K562 (cell line): Measurements from ENCODE around the gene LINGO3. TPM values are rescaled to one million over a fixed set of nuclear protein-coding genes. Genes with fewer than 3 reads are reported as not detected.

Source experiments
- ATF2 ChIP-seq: sonication (generic); formaldehyde crosslinking; IDR thresholded peaks from 2 replicates; pipeline ENCODE4 v1.8.1; 2022; ENCODE audit warnings: missing genetic modification reagents
- BCLAF1 ChIP-seq, 2 experiments: fragments of 450-650 bp in 1 of 2; IDR thresholded peaks; 2 replicates each; pipeline ENCODE4 v1.6.1; 2011 to 2017; ENCODE audit warnings: low read depth in 2 of 2, antibody characterized with exemption in 1 of 2, borderline replicate concordance in 1 of 2, low read length in 1 of 2, mild to moderate bottlenecking in 1 of 2, mixed read lengths in 1 of 2; ENCODE audit not compliant: control insufficient read depth in 1 of 2
- BCOR ChIP-seq: fragments of 450-650 bp; IDR thresholded peaks from 2 replicates; pipeline ENCODE4 v1.6.1; 2016
- CCNT2 ChIP-seq: IDR thresholded peaks from 2 replicates; pipeline ENCODE4 v1.6.1; 2011; ENCODE audit warnings: borderline replicate concordance, low read depth, mild to moderate bottlenecking, moderate library complexity, mixed read lengths, low read length; ENCODE audit not compliant: insufficient read length; ENCODE audit errors: extremely low read depth
- CHD4 ChIP-seq: fragments of 200-600 bp; sonication (generic); IDR thresholded peaks from 3 replicates; pipeline ENCODE4 v1.6.1; 2012; ENCODE audit warnings: low read depth, mild to moderate bottlenecking, mixed read lengths, low read length, inconsistent platforms; ENCODE audit not compliant: insufficient read depth, insufficient replicate concordance, poor library complexity, severe bottlenecking
- CTCFL ChIP-seq: IDR thresholded peaks from 2 replicates; pipeline ENCODE4 v1.6.1; 2011; ENCODE audit warnings: borderline replicate concordance, low read depth, mild to moderate bottlenecking, moderate library complexity, low read length; ENCODE audit not compliant: insufficient read depth, poor library complexity, severe bottlenecking
- FOXK2 ChIP-seq, 2 experiments: fragments of 450-650 bp; IDR thresholded peaks in 1 of 2; conservative IDR thresholded peaks in 1 of 2; 2 replicates each; pipeline ENCODE4 v1.6.1; 2016; ENCODE audit warnings: low read depth in 2 of 2, mild to moderate bottlenecking in 1 of 2
- KAT2B ChIP-seq: IDR thresholded peaks from one replicate; pipeline ENCODE4 v1.6.1; 2012; ENCODE audit warnings: low read depth, mild to moderate bottlenecking, control low read depth, inconsistent platforms, low read length, moderate library complexity
- PHF20 ChIP-seq: fragments of 450-650 bp; IDR thresholded peaks from 2 replicates; pipeline ENCODE4 v1.6.1; 2018; ENCODE audit not compliant: partially characterized antibody
- SRF ChIP-seq, 2 experiments: fragments of 250-450, 450-650 bp in 1 of 2; sonication (Bioruptor Pico) in 1 of 2; sonication (generic) in 1 of 2; formaldehyde crosslinking; IDR thresholded peaks; 2 replicates each; pipeline versions ENCODE4 v1.5.0 to v1.5.1; 2020 to 2022; ENCODE audit warnings: mild to moderate bottlenecking in 1 of 2, missing genetic modification reagents in 1 of 2
- STAT5B ChIP-seq: fragments of 250-450 bp; sonication (Bioruptor Pico); IDR thresholded peaks from 2 replicates; pipeline ENCODE4 v1.8.0; 2021; ENCODE audit warnings: mild to moderate bottlenecking, inconsistent platforms
- TSC22D4 ChIP-seq: fragments of 450-650 bp; IDR thresholded peaks from 2 replicates; pipeline ENCODE4 v1.6.1; 2016; ENCODE audit warnings: missing genetic modification characterization, missing biosample characterization, control low read depth
- VEZF1 ChIP-seq: fragments of 200-800 bp; sonication (Bioruptor generic); IDR thresholded peaks from 2 replicates; pipeline ENCODE4 v1.6.1; 2017; ENCODE audit warnings: missing genetic modification characterization, missing compliant biosample characterization
- ZFP36 ChIP-seq: fragments of 150-350 bp; IDR thresholded peaks from 2 replicates; pipeline ENCODE4 v1.6.1; 2018; ENCODE audit warnings: low read length, low read depth; ENCODE audit not compliant: partially characterized antibody
- ZNF655 ChIP-seq: fragments of 250-450 bp; sonication (Bioruptor Pico); IDR thresholded peaks from 2 replicates; pipeline ENCODE4 v1.5.0; 2021
- polyA plus RNA-seq, 8 experiments: library from polyadenylated mRNA; depleted of rRNA in 4 of 8; stranded (reverse) in 5 of 8; unstranded in 3 of 8; fragments of >200 nt; fragmentation: Nextera tagmentation in 2 of 8; fragmentation: Illumina TruSeq in 1 of 8; extraction: Ambion mirVana in 2 of 8; extraction: Trizol in 1 of 8; gene quantifications; 2 replicates each; pipeline versions ENCODE4 v1.2.1 to v1.2.3, GENCODE V29; 2011 to 2014; ENCODE audit warnings: inconsistent platforms in 1 of 8, missing spikeins in 1 of 8
- total RNA-seq, 7 experiments: library from RNA; depleted of rRNA in 6 of 7; stranded (reverse); fragments of >200 nt in 6 of 7; fragmentation: Illumina TruSeq in 2 of 7; extraction: Trizol in 2 of 7; gene quantifications; 2 replicates each; pipeline versions ENCODE4 v1.2.1 to v1.2.3, GENCODE V29; 2011 to 2021; ENCODE audit warnings: low replicate concordance in 1 of 7

The LINGO3 gene
- total and polyA plus RNA-seq, 9 of the 15 experiments (the other 6 are each of a cell fraction or from before 2014, with no cell fraction given) = 0.03 to 0.05 (median 0.03) TPM; not detected in 6

- no peak for TF ChIP-seq CHD4
- TF ChIP-seq STAT5B (CRISPR knock-in tag) = no peak
- no peak for TF ChIP-seq ZFP36
- TF ChIP-seq BCOR = no peak
- no peak for TF ChIP-seq PHF20
- peak; percentile 94 for TF ChIP-seq VEZF1 (CRISPR knock-in tag)
- peak; percentile 66 for TF ChIP-seq CCNT2
- TF ChIP-seq FOXK2 (conservative IDR thresholded peaks at IDR 0.05 in 1 of 2, IDR thresholded peaks at IDR 0.05 in 1 of 2; ENCODE audit: low read depth in 2 of 2) = 0 out of 4 replicates have a peak, but pooled peaks have one; percentile 15 to 43
- peak in 1 of 2 experiments; percentile 26; a peak in 1 of 4 replicates for TF ChIP-seq SRF (CRISPR knock-in tag; IDR thresholded peaks at IDR 0.05)
- TF ChIP-seq ATF2 (CRISPR knock-in tag) = no peak
- no peak for TF ChIP-seq ZNF655
- no peak for TF ChIP-seq KAT2B
- no peak for TF ChIP-seq TSC22D4
- 0 out of 4 replicates have a peak, but pooled peaks of 1 of the 2 experiments have one; percentile 13 for TF ChIP-seq BCLAF1 (IDR thresholded peaks at IDR 0.05; ENCODE audit: borderline replicate concordance in 1 of 2, control insufficient read depth in 1 of 2, low read depth in 2 of 2, low read length in 1 of 2)
- TF ChIP-seq CTCFL = no peak
These were observed 37.3 kb downstream of the LINGO3 start (continued) for GRCh38 chr19:2270423-2271233.
